NAMALWA (cell line): ENCODE results near the gene ZNF528.
A peak's percentile ranks its signal among the peaks of the same experiment; 100 is the strongest.

Source experiments
- DNase-seq: peaks from one replicate; pipeline ENCODE4 v3.0.0-alpha.2; 2015; ENCODE audit warnings: low spot score

ZNF528 gene

GRCh38 chr19:52397310-52398080 is at the start of gene ZNF528:
Gene ZNF528 (plus strand): TSS chr19:52397849. CDS start chr19:52402014, 4,165 bp downstream.
- DNase-seq, result peak; percentile 88

GRCh38 chr19:52351512-52351911 is 46.1 kb upstream of the ZNF528 start:
- DNase-seq, result peak; percentile 51

- DNase-seq, result no peak
Observed at GRCh38 chr19:52366414-52366824, 31.2 kb upstream of the ZNF528 start.

- DNase-seq, result no peak
Observed at GRCh38 chr19:52369559-52370340, 27.9 kb upstream of the ZNF528 start, which contains the start of gene ZNF880. Gene ZNF880 (plus strand): TSS chr19:52369923. CDS start chr19:52369966, 43 bp downstream.

DNA sequence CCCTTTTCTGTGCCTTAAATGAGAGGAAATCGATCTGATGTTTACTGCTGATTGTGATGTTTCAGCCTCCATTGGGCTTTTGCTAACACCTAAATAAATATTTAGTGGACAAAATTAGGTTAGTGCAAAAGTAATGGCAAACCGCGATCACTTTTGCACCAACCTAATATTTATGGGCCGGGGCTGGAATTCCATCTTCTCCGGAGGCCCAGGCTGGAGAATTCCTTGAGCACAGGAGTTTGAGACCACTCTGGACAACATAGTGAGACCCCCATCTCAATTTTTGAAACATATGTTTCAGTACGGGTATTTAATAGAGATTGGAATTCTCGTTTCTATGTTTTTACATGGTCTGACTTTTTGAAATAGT is 27.3 kb upstream of the ZNF528 start:
- DNase-seq, result no peak

DNA sequence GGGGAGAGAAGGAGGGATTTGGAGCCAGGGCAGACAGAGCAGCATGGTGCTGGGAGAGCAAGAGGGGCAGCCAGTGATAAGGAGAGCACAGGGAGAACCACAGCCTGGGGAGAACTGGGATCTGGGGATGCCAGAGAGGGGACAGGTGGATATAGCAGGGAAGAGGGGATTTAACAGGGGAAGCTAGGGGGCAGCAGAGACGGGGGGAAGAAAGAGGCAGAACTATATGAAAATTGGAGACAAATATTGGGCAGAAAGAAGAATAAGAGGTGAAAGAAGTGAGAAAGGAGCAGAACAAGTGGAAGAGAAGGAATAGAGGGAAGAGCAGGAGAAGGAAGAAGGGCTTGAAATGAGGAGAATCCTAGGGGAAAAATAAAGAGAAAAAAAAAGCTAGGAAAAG is 6.5 kb upstream of the ZNF528 start:
- no peak for DNase-seq

DNA sequence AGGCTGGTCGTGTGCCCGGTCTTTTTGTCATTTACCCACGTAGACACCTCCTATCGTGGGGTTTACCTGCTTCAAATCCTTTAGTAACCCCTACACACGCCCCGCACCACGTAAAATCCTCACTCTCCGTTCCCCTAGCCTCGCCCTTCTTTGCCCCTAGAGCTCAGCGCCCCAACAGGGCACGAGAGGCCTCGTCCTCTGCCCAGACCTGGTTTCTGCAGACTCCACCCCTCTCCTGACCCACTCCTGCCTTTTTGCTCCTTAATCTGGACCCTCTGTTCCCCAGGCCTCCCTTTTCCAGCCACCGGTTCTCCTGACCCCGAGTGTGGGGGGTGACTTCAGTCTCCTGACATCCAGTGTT is 412 bp downstream of the ZNF528 start:
- no peak for DNase-seq

DNA sequence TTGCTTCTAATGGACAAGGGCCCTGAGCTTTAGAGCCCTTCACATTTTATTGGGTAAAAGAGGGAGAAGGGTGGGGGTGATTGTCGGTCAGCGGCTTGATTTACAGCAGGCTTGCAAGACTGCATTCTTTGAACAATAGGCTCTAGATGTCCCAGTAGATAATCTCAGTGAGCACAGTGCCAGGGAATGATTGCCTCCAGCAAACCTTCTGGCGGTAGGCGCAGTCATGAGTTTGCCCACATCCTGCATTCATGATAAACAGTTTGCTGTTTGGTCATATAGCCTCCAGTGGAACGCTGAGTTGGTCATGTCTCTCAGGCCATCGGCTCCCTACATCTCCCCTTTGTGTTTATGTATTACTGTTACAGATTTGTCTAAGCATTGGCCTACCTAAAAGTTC is 12.6 kb downstream of the ZNF528 start:
- no peak for DNase-seq

DNA sequence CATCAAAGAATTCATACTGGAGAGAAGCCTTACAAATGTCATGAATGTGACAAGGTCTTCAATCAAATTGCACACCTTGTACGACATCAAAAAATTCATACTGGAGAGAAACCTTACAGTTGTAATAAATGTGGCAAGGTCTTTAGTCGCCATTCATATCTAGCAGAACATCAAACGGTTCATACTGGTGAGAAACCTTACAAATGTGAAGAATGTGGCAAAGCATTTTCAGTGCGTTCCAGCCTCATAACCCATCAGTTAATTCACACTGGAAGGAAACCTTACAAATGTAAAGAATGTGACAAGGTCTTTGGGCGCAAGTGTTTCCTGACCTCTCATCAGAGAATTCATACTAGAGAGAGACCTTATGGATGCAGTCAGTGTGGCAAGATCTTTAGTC is 18.1 kb downstream of the ZNF528 start:
- DNase-seq, result no peak

GRCh38 chr19:52428937-52429336 is 31.3 kb downstream of the ZNF528 start, which contains the start of gene ZNF534:
Gene ZNF534 (plus strand): TSS chr19:52429148. CDS start chr19:52431475, 2,327 bp downstream.
- DNase-seq, result no peak

- DNase-seq, result no peak
Observed at GRCh38 chr19:52442179-52442578, 44.5 kb downstream of the ZNF528 start.

DNA sequence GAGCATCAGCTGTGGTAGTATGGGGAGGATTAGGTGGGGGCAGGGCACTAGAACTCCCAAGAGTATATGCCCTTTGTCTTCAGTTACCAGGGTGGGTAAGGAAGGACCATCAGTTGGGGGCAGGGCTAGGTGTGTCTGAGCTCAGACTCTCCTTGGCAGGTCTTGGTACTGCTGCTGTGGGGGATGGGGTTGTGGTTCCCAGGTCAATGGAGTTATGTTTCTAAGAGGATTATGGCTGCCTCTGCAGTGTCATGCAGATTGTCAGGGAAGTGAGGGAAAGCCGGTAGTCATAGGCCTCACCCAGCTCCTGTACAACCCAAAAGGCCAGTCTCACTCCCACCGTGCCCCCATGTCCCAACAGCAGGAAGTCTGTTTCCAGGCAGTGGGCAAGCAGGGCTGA is 46.9 kb downstream of the ZNF528 start:
- DNase-seq, result no peak

GRCh38 chr19:52451241-52451640 is 53.6 kb downstream of the ZNF528 start:
- DNase-seq, result no peak

DNA sequence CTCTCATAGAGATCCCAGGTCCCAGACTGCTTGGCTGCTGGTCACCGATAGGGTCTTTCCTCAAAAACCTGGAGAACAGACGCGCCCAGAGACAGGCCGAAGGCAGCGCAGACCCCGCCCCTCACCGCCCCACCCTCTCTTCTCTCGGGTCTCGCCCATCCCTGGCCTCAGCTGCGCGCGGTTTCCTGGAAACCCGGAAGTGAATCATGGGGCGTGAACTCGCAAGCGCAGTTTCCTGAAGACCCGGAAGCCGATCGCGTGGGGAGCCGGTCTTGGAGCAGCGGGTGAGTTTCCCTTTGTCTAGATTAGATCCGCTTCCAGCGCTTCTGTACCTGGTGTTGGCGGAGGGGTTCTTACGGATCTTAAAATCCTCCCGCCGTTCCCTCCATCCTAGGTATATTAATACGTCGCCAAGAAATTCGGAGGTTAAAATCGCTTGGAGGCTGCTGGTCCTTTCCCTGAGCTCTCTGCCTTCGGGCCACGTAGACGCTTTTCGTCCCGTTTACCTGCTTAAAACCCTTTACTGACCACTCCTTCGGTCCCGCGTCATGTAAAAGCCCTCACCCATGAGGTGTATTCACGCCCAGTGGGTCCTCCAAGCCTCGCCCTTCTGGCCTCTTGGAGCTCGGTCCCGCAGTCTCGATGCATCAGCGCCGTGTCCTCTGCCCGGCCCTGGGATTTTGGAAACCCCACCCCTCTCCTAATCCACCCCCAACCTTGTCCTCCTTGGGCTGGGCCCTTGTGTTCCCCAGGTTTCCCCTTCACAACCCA is 55.9 kb downstream of the ZNF528 start, which contains the start of gene ZNF578:
TSS of gene ZNF578 (plus strand) at position 230 of the 771 bp plus-strand sequence. CDS start 48,293 bp downstream, outside the sequence.
- DNase-seq, result no peak

- peak; percentile 41 for DNase-seq
Observed at GRCh38 chr19:52464798-52465470, 67.3 kb downstream of the ZNF528 start.
